Measurements from ENCODE around the gene LDLRAP1.

Gene LDLRAP1

DNA sequence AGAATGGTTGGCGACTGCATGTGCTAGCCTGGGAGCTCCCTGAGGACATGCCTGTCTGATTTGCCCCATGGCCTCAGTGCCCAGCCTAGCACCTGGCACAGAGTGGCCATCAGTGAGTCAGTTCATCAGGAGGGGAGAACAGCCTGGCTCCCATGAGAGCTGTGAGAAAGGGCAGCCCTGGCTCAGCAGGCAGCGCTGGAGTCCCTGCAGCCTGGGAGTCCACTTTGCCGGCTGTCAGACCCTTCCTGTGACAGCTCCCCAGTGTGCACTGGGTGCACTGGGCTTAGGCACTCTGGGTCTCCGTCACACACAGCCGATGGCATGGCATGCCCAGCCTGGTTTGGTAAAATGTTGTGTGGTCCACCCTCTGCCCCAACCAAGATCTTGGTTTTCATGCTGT lies 28.7 kb downstream of the LDLRAP1 start:
- Histone ChIP-seq H3K4me1 (peaks cover 39% of the 10 kb centered on the region), H3K9me3 (no peaks in the 10 kb centered on the region), H3K27me3 (no peaks in the 10 kb centered on the region), H3K4me2 (no peak overlapping the region), H3K27ac (no peak overlapping the region), H3K36me3 (no peaks in the 10 kb centered on the region; the same call in 1 of the 2 replicates), H4K20me1 (no peaks in the 10 kb centered on the region), H3K4me3 (no peak overlapping the region), H3K9ac (no peak overlapping the region)
- no peak for TF ChIP-seq Cebpa-rat (IDR thresholded peaks at IDR 0.05)

- Histone ChIP-seq H3K9ac (no peak overlapping the region), H4K20me1 (no peaks in the 10 kb centered on the region), H3K4me2 (no peak overlapping the region), H3K9me3 (no peaks in the 10 kb centered on the region), H3K27ac (no peak overlapping the region), H3K36me3 (no peaks in the 10 kb centered on the region), H3K4me3 (no peak overlapping the region), H3K27me3 (no peaks in the 10 kb centered on the region), H3K4me1 (peaks cover 33% of the 10 kb centered on the region)
- no peak for TF ChIP-seq Cebpa-rat (IDR thresholded peaks at IDR 0.05)
Observed at GRCh38 chr1:25572708-25573590, 29.5 kb downstream of the LDLRAP1 start.

GRCh38 chr1:25573591-25573930 lies 30.2 kb downstream of the LDLRAP1 start:
- Histone ChIP-seq H4K20me1 (no peaks in the 10 kb centered on the region), H3K27ac (no peak overlapping the region), H3K4me2 (no peak overlapping the region), H3K9ac (no peak overlapping the region), H3K4me1 (peaks cover 26% of the 10 kb centered on the region), H3K9me3 (no peaks in the 10 kb centered on the region), H3K4me3 (no peak overlapping the region), H3K27me3 (no peaks in the 10 kb centered on the region), H3K36me3 (no peaks in the 10 kb centered on the region)
- no peak for TF ChIP-seq Cebpa-rat (IDR thresholded peaks at IDR 0.05)

DNA sequence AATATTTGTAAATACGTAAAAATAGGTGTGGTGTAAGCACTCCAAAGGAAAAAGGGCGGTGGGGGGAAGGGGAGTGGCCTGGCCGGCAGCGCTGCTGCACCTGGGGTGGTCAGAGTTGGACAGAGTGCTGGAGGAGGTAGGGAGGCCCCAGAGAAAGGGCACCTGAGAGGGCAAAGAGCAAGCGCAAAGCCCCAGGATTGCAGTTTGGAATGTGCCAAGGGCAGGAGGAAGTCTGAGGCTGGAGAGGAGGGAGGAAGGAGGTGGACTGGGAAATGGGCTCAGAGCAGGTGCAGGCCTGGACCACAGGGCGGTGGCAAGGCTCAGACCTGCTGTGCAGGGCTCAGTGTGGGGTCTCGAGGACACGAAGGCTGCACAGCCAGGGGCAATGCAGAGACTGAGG lies 30.6 kb downstream of the LDLRAP1 start:
- no peaks in the 10 kb centered on the region for H3K9me3 ChIP-seq
- no peak overlapping the region for H3K4me2 ChIP-seq
- H3K4me3 ChIP-seq = no peak overlapping the region
- H3K36me3 ChIP-seq = no peaks in the 10 kb centered on the region
- no peaks in the 10 kb centered on the region for H3K27me3 ChIP-seq
- no peak for TF ChIP-seq Cebpa-rat (IDR thresholded peaks at IDR 0.05)
- no peak overlapping the region for H3K9ac ChIP-seq
- H3K4me1 ChIP-seq = peaks cover 22% of the 10 kb centered on the region
- no peaks in the 10 kb centered on the region for H4K20me1 ChIP-seq
- H3K27ac ChIP-seq = no peak overlapping the region

DNA sequence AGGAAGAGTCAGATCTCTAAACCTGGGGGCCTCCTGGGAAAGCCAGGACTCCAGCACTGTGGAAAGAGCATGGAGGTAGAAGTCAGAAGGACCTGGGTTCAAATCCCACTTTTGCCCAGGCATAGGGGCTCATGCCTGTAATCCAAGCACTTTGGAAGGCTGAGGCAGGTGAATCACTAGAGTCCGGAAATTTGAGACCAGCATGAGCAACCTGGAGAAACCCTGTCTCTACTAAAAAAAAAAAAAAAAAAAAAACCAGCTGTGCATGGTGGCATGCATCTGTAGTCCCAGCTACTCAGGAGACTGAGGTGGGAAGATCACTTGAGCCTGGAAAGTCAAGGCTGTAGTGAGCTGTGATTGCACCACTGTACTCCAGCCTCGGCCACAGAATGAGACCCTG lies 31.8 kb downstream of the LDLRAP1 start:
- TF ChIP-seq Cebpa-rat (IDR thresholded peaks at IDR 0.05) = no peak

DNA sequence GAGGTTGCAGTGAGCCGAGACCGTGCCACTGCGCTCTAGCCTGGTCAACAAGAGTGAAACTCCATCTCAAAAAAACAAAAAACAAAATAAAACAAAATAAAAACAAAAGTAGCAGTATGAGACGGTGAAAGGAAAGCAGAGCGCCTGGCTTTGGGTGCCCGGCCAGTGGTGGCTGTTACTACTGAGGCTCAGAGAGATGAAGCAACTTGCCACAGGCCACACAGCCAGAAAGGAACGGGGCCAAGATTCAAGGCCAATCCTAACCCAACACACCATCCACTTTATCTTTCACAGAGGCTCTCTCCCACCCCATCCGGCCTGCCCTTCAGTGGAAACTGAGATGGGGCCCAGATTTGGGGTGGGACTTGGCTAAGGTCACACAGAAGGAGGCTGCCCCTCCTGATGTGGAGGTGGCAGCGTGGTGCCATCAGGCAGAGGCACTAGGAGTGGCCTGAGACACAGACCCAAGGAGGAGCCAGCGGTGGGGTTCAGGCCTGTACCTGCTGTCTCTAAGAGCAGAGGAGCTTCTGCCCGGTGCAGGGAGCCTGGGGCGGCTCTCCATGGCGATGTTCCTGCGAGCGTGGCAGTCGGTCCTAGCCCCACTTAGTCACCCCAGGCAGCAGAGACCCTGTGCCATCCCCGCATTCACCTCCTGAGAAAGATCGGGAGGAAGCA lies 33.2 kb downstream of the LDLRAP1 start:
- no peak for TF ChIP-seq Cebpa-rat (IDR thresholded peaks at IDR 0.05)
- Histone ChIP-seq H3K36me3 (no peaks in the 10 kb centered on the region), H3K4me2 (no peak overlapping the region), H3K9me3 (no peaks in the 10 kb centered on the region), H3K4me1 (peaks cover 13% of the 10 kb centered on the region; the same call in 1 of the 2 replicates), H3K4me3 (no peak overlapping the region), H3K27me3 (no peaks in the 10 kb centered on the region), H3K27ac (no peak overlapping the region), H4K20me1 (no peaks in the 10 kb centered on the region), H3K9ac (no peak overlapping the region)

More for the DNA sequence above, 31.8 kb downstream of the LDLRAP1 start:
- no peaks in the 10 kb centered on the region for H4K20me1 ChIP-seq
- no peak overlapping the region for H3K4me2 ChIP-seq
- no peaks in the 10 kb centered on the region for H3K27me3 ChIP-seq
- H3K36me3 ChIP-seq = no peaks in the 10 kb centered on the region
- H3K9ac ChIP-seq = no peak overlapping the region
- no peaks in the 10 kb centered on the region for H3K9me3 ChIP-seq
- H3K4me1 ChIP-seq = peaks cover 13% of the 10 kb centered on the region; the same call in 1 of the 2 replicates
- no peak overlapping the region for H3K27ac ChIP-seq
- no peak overlapping the region for H3K4me3 ChIP-seq

GRCh38 chr1:25577134-25577920 lies 33.9 kb downstream of the LDLRAP1 start:
- H3K36me3 ChIP-seq = no peaks in the 10 kb centered on the region
- peaks cover 7% of the 10 kb centered on the region; the same call in 1 of the 2 replicates for H3K4me1 ChIP-seq
- H3K9ac ChIP-seq = no peak overlapping the region
- TF ChIP-seq Cebpa-rat (IDR thresholded peaks at IDR 0.05) = no peak
- H3K27me3 ChIP-seq = no peaks in the 10 kb centered on the region
- no peak overlapping the region for H3K4me2 ChIP-seq
- no peak overlapping the region for H3K27ac ChIP-seq
- H3K4me3 ChIP-seq = no peak overlapping the region
- no peaks in the 10 kb centered on the region for H3K9me3 ChIP-seq
- H4K20me1 ChIP-seq = no peaks in the 10 kb centered on the region

GRCh38 chr1:25579292-25580252 lies 36.2 kb downstream of the LDLRAP1 start:
- H3K27me3 ChIP-seq = no peaks in the 10 kb centered on the region
- peaks cover 17% of the 10 kb centered on the region for H3K4me1 ChIP-seq
- no peak overlapping the region for H3K4me2 ChIP-seq
- no peak overlapping the region for H3K27ac ChIP-seq
- H3K4me3 ChIP-seq = no peak overlapping the region
- no peaks in the 10 kb centered on the region for H4K20me1 ChIP-seq
- no peaks in the 10 kb centered on the region for H3K9me3 ChIP-seq
- H3K36me3 ChIP-seq = no peaks in the 10 kb centered on the region
- H3K9ac ChIP-seq = no peak overlapping the region
- no peak for TF ChIP-seq Cebpa-rat (IDR thresholded peaks at IDR 0.05)

DNA sequence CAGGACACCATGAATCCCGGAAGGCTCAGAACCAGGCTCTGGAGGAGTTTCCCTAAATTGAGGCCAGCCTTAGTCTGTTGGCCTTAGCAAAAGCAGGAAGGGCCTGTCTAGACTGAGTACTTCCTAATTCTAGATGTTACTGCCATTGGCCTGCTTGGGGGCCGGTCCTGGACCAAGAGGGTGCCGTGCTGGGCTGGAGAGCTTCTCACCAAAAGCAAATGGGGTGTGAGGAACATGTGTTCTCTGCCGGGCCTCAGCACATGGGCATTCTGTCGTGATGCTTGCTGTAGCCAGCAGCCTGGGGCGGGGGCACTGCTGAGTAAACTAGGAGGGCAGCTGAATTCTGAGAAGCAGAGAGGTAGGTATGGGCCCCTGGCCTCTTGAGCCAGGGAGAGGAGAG lies 37.5 kb downstream of the LDLRAP1 start:
- H4K20me1 ChIP-seq = no peaks in the 10 kb centered on the region
- no peak for TF ChIP-seq Cebpa-rat (IDR thresholded peaks at IDR 0.05)
- H3K9ac ChIP-seq = no peak overlapping the region
- H3K4me1 ChIP-seq = peaks cover 30% of the 10 kb centered on the region
- H3K27ac ChIP-seq = no peak overlapping the region
- no peaks in the 10 kb centered on the region for H3K36me3 ChIP-seq
- H3K27me3 ChIP-seq = no peaks in the 10 kb centered on the region
- no peak overlapping the region for H3K4me2 ChIP-seq
- no peaks in the 10 kb centered on the region for H3K9me3 ChIP-seq
- H3K4me3 ChIP-seq = no peak overlapping the region
